GM21717 (cell line): ENCODE measurements around the gene RTL9.
"Not testable (repeated sequence)": the region's sequence is repeated elsewhere in the genome, so short reads cannot be mapped to it uniquely, and the experiment has no call there.

Experiments used
- ATAC-seq: cut with Tn5 transposase; IDR thresholded peaks from one replicate; pipeline ENCODE4 v1.9.1; 2021; ENCODE audit warnings: mild to moderate bottlenecking, moderate library complexity; ENCODE audit not compliant: unreplicated experiment

Gene RTL9

DNA sequence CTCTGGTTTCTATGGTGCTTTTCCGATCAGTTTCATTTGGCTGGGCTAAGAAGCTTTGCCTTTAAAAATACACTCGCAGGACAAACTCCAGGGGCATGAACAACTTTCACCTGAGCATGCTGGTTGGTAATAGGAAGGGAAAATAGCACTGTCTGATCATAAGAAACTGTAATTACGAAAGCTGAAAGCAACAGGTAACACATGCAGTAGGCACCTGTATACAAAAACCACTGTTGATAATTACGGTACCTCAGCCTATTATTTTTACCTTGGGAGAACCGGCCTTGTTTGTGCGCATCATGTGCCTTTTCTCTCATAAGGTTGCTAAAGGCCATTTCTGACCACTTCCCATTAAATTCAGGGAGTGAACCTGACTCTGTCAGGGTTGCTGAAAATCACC lies 45.7 kb downstream of the RTL9 start:
- no peak for ATAC-seq

DNA sequence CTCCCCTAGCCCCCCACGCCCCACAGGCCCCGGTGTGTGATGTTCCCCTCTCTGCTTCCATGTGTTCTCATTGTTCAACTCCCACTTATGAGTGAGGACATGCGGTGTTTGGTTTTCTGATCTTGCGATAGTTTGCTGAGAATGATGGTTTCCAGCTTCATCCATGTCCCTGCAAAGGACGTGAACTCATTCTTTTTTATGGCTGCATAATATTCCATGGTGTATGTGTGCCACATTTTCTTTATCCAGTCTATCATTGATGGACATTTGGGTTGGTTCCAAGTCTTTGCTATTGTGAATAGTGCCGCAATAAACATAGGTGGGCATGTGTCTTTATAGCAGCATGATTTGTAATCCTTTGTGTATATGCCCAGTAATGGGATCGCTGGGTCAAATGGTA lies 47.6 kb downstream of the RTL9 start:
- ATAC-seq: not testable (repeated sequence)

DNA sequence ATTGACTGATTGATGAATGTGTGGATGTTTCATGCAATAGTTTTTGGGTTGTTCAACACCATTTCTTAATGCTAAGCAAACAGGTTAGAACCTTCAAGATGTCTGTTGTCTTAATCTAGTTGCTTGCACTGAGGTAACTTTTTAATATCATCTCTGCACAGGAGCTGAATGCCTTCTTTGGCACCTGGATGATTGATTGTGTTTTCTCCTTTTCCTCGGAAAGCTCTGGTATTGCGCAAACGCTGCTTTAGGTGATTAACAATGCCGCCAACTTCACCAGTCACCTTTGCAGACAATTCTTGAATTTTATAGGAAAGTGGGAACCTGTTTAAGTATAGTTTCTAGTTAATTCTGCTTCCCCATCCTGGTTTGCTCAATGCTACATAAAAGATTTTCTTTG lies 48.2 kb downstream of the RTL9 start:
- ATAC-seq: no peak

DNA sequence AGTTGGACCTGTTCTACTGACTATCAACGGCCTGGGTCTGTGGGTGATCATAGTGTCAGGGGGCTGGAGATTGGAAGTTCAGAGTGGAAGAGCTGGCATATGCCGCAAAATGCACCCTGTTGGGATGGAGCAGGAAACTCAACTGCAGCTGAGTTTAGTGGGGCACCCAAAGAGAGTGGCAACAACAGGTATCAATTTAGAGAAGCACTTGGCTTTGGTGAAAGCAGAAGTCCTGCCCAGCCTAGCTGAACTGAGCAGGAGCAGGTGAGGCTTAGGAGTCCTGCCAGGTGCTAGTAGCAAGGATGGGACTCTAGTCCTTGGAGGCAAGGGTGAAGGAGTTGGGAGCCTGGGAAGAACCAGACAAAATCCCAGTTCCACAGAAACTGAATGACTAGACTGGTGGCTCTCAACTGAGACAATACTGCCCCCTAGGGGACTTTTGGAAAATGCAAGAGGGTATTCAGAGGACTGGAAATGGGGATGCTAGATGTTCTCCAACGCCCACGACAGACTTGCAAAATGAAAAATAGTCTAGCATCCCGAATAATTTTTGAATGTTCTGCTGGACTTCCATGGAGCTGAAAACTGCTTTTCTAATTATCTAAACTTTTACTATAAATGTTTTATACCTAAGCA lies 49.4 kb downstream of the RTL9 start:
- ATAC-seq: peak; percentile 57
